Cardiac muscle cell (in vitro differentiated cells and primary cell): ENCODE results near the gene SH3RF3. TPM values are rescaled to one million over a fixed set of nuclear protein-coding genes. Genes with fewer than 3 reads are reported as not detected.

Source experiments
- DNase-seq, 2 donors: peaks; one replicate each; pipeline versions ENCODE4 v3.0.0 to v3.0.0-alpha.2; 2010 to 2017; ENCODE audit warnings: low read depth in 1 of 2, low spot score in 1 of 2
- H3K27ac ChIP-seq: fragments of 200-600 bp; sonication (generic); 2 replicates; pipeline ENCODE4 v1.5.1; 2016
- H3K27me3 ChIP-seq: fragments of 200-600 bp; sonication (generic); 2 replicates; pipeline ENCODE4 v1.6.0; 2016; ENCODE audit warnings: control low read depth
- H3K36me3 ChIP-seq: fragments of 200-600 bp; sonication (generic); 2 replicates; pipeline ENCODE4 v1.5.1; 2016; ENCODE audit warnings: control low read depth
- H3K4me1 ChIP-seq: fragments of 200-600 bp; sonication (generic); 2 replicates; pipeline ENCODE4 v1.8.1; 2017; ENCODE audit warnings: low read depth, mild to moderate bottlenecking, mixed run types
- H3K4me3 ChIP-seq: fragments of 200-600 bp; sonication (generic); 2 replicates; pipeline ENCODE4 v1.5.1; 2016; ENCODE audit warnings: mild to moderate bottlenecking
- H3K9me3 ChIP-seq: fragments of 200-600 bp; sonication (generic); 2 replicates; pipeline ENCODE4 v1.5.1; 2017; ENCODE audit warnings: low read depth, mild to moderate bottlenecking, control low read depth
- polyA plus RNA-seq: library from polyadenylated mRNA; unstranded; fragments of >200 nt; fragmentation: Nextera tagmentation; extraction: Ambion mirVana; gene quantifications from 2 replicates; pipeline ENCODE4 v1.2.1, GENCODE V29; 2016
- total RNA-seq: library from RNA; depleted of rRNA; stranded (reverse); fragments of >200 nt; gene quantifications from 2 replicates; pipeline ENCODE4 v1.2.3, GENCODE V29; 2016
- TF ChIP-seq, protein P1 (sequence below): IDR thresholded peaks from 2 replicates; pipeline ENCODE4 v1.5.1; 2012; ENCODE audit warnings: low read depth, mild to moderate bottlenecking, low read length

Gene SH3RF3
- total and polyA plus RNA-seq, 2 experiments from 2014 or later: 1.2 to 1.7 TPM

DNA sequence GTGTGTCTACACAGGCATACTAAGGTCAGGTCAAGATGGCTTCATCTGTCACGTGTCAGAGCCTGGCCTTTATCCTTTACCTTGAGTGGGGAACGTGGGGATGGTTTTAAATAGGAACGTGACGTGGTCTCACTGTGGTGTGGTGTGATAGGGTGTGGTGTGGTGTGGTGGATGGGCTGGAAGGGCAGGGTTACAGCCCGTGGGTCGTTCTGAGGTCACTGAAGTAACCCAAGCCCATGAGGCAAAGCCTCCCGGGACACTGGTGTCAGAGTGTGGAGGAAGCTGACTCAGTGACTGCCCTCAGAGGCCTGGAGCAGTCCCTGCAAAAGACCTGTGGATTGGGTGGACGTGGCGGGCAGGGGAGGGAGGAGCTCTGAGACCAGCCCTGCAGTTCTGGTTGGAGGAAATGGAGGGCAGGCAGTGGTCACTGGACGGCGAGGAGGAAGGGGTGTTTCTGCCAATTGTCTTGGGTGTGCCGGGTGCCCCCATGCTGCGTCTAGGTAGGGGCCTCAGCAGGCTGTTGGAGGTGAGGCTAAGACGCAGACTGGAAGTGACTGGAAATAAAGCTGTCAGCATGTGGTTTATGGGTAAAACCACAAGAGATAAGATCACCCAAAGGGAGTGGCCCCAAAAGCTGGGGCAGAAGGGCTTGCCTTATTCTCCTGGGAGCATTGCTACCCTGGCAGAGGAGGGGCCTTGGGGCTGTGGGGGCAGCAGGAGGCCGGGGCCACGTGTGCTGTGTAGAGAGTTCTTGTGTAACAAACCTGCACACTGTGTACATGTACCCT, 84.8 kb downstream of the SH3RF3 start:
- no peaks in the 10 kb centered on the region for H3K36me3 ChIP-seq
- H3K27me3 ChIP-seq: peaks cover 6% of the 10 kb centered on the region
- H3K4me3 ChIP-seq: no peak overlapping the region
- no peaks in the 10 kb centered on the region for H3K4me1 ChIP-seq
- DNase-seq: peak in 1 of 2 donors; percentile 90
- TF ChIP-seq, protein P1, sequence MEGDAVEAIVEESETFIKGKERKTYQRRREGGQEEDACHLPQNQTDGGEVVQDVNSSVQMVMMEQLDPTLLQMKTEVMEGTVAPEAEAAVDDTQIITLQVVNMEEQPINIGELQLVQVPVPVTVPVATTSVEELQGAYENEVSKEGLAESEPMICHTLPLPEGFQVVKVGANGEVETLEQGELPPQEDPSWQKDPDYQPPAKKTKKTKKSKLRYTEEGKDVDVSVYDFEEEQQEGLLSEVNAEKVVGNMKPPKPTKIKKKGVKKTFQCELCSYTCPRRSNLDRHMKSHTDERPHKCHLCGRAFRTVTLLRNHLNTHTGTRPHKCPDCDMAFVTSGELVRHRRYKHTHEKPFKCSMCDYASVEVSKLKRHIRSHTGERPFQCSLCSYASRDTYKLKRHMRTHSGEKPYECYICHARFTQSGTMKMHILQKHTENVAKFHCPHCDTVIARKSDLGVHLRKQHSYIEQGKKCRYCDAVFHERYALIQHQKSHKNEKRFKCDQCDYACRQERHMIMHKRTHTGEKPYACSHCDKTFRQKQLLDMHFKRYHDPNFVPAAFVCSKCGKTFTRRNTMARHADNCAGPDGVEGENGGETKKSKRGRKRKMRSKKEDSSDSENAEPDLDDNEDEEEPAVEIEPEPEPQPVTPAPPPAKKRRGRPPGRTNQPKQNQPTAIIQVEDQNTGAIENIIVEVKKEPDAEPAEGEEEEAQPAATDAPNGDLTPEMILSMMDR: no peak
- H3K27ac ChIP-seq: no peak overlapping the region
- no peaks in the 10 kb centered on the region for H3K9me3 ChIP-seq

DNA sequence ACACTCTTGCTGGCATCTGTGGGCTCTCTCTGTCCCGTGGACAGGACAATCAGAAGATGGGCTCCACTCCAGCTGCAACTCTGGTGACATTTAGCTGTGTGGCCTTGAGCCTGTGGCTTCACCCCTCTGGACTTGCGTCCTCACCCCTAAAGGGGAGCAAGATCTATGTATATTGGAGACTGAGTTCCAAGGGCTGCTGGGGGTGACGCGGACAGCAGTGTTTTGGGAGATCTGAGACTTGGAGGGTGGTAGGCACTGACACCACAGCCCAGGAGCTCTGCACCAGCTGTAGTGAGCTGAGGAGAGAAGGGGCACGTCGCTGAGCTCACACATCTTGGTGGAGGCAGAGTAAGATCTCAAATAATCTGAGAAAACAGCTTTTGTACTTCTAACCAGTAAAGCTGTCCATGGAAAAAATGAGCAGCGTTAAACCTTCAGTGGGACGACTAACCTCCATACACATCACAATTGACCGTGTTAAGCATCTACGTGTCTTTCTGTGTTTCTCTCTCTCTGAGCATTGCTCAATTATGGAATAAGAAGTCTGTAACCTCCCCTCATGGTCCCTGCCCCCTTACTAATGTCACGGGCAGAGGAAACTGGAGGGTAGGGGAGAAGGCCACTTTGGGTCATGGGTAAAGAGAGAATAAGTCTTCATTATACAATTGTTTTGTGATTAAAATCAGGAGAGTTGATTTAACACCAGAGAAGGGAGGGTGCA, 85.8 kb downstream of the SH3RF3 start:
- TF ChIP-seq, protein P1: no peak
- H3K4me1 ChIP-seq: no peaks in the 10 kb centered on the region

DNA sequence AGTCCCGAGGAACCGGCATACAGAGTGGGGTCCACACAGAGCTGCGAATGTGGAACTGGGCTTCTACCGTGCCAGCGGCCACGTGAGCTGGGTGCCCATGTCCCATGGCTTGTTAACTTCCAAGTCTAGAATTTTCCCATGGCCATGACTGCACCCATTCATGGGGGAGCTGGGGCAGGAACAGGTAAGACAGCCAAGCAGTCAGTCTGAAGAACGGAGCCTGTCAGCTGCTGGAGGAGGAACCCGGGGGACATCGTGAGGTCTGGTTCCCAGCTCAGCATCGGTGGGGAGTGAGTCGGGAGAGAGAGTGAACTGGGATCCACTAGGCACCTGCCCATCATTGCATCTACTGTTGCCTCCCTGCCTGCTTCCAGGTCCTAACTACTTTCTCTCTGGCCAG, 86.9 kb downstream of the SH3RF3 start:
- no peak for DNase-seq
- Histone ChIP-seq H3K4me3 (no peak overlapping the region), H3K36me3 (no peaks in the 10 kb centered on the region), H3K9me3 (no peaks in the 10 kb centered on the region), H3K27me3 (peaks cover 6% of the 10 kb centered on the region), H3K4me1 (no peaks in the 10 kb centered on the region), H3K27ac (no peak overlapping the region)
- TF ChIP-seq, protein P1: no peak

More for the DNA sequence above, 85.8 kb downstream of the SH3RF3 start:
- Histone ChIP-seq H3K9me3 (no peaks in the 10 kb centered on the region), H3K4me3 (no peak overlapping the region), H3K27ac (no peak overlapping the region), H3K27me3 (peaks cover 6% of the 10 kb centered on the region), H3K36me3 (no peaks in the 10 kb centered on the region)
- DNase-seq: no peak

DNA sequence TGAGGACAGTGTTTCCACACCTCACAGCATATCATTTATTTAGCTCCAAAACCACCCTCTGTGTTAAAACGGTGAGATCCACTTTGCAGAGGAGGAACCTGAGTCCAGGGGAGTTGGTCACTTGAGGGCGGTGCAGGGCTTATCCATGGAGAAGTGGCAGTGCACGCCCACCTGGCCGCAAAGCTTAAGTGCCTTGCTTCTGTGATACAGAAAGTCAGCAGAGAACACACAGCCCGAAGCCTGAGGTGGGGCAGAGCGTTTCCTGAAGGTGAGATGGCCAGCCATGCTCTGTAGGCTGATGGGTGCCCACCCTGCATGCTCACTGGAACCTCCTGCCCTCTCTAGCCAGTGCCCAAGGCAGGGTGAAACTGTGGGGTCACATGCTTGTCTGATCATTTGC, 87.3 kb downstream of the SH3RF3 start:
- no peaks in the 10 kb centered on the region for H3K9me3 ChIP-seq
- DNase-seq: no peak
- no peak overlapping the region for H3K4me3 ChIP-seq
- H3K27me3 ChIP-seq: peaks cover 6% of the 10 kb centered on the region
- no peak overlapping the region for H3K27ac ChIP-seq
- no peaks in the 10 kb centered on the region for H3K36me3 ChIP-seq
- TF ChIP-seq, protein P1: no peak
- H3K4me1 ChIP-seq: no peaks in the 10 kb centered on the region

DNA sequence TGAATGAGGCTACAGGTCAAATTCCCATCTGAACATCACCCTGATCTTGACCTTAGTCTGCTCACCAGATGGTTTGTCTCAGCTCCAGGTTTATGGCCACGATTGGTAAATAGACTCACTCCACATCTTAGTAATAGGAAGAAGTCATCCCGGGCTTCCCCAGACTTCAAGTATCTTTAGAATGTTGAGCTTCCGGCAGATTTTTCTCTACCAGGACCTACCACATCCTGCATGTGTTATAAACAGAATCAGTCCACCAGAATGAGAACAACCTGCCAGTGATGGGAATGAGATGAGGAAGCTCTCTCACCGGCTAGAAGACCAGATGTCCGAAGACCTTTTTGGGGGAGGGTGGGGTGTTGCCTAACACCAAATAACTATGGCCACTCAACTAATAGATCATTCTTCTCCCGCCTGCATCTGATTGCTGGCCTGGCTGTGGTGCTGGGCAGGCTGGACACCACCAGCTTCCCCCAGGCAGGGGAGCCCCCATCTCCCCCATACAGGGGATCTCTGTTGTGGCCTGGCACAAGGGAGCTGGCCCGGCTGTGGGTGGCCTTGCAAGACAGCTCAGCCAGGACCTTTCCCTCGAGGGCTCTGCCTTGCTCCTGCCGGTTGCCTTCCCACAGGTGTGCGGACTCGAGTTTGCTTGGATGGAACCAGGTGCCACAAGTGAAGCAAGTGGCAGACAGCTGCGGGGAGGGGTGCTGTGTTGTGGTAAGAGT, 88.5 kb downstream of the SH3RF3 start:
- H3K9me3 ChIP-seq: no peaks in the 10 kb centered on the region
- H3K4me1 ChIP-seq: no peaks in the 10 kb centered on the region
- H3K36me3 ChIP-seq: no peaks in the 10 kb centered on the region
- no peak overlapping the region for H3K27ac ChIP-seq
- H3K4me3 ChIP-seq: no peak overlapping the region
- DNase-seq: peak in 1 of 2 donors; percentile 55
- peaks cover 9% of the 10 kb centered on the region for H3K27me3 ChIP-seq
- TF ChIP-seq, protein P1: no peak
